Measurements from ENCODE around the gene ZNF253.

DNA sequence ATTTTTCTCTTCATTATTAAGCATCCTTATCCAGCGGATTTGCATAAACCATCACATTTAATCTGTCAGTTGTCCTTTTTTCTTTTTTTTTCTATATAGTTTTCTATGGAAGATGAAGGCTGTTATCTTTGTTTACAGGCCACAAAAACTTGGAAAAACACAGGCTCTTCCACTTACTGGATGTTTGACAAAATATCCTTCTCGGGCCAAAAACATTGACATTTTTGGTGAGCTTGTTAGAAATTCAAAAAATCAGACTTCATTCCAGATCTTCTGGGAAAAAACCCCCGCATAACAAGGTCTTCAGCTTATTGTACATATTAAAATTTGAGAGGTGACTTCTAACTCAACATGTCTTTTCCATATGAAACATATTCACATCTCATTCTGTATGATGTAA is 48.9 kb downstream of the ZNF253 start:
- TF ChIP-seq EZH2phosphoT487 (IDR thresholded peaks at IDR 0.05; ENCODE audit: insufficient read depth, low read depth) (no peak), EZH2 (IDR thresholded peaks at IDR 0.05; ENCODE audit: insufficient read depth, poor library complexity, severe bottlenecking) (no peak)
